Measurements from ENCODE around the gene PRELID3B.

DNA sequence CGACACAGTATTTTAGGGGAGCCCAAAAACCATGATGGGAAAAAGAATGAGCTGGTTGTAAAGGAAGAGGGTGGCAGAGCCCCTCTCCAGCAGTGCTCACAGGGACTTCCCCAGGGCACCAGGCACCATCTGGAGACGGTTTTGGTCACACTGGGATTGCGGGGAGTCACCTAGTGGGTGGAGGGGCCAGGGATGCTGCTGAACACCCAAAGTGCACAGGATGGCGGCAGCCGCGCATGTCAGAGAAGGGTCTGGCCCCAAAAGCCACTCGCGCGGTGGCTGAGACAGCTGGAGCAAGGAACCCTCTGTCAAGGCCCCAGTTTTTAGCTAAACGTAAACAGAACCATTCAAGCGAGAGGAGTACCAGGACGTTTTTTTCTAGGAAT is 46.4 kb downstream of the PRELID3B start:
- TF ChIP-seq EZH2 (IDR thresholded peaks at IDR 0.05; ENCODE audit: insufficient read depth, poor library complexity, severe bottlenecking) (no peak), EZH2phosphoT487 (IDR thresholded peaks at IDR 0.05; ENCODE audit: insufficient read depth, low read depth) (no peak)

Data from GM23248 (cell line).